Measurements from ENCODE around the gene TMEM74B.

GRCh38 chr20:1185790-1186334 lies 1.1 kb upstream of the TMEM74B start:
- TF ChIP-seq CREB1 (IDR thresholded peaks at IDR 0.05; ENCODE audit: low read depth) (no peak), YY1 (IDR thresholded peaks at IDR 0.05; ENCODE audit: low read depth) (no peak), EP300 (IDR thresholded peaks at IDR 0.05; ENCODE audit: borderline replicate concordance) (no peak), CEBPB (IDR thresholded peaks at IDR 0.05) (no peak), FOXM1 (IDR thresholded peaks at IDR 0.05; ENCODE audit: borderline replicate concordance, low read depth) (no peak), USF1 (IDR thresholded peaks at IDR 0.05) (no peak), REST (IDR thresholded peaks at IDR 0.05; ENCODE audit: low read depth) (peak; percentile 24; the same call in 1 of the 2 replicates), NFIC (IDR thresholded peaks at IDR 0.05) (no peak), TEAD4 (IDR thresholded peaks at IDR 0.05) (0 out of 2 replicates have a peak, but pooled peaks have one; percentile 20), RAD21 (IDR thresholded peaks at IDR 0.05; ENCODE audit: low read depth) (peak; percentile 69), TAF1 (IDR thresholded peaks at IDR 0.05; ENCODE audit: low read depth) (no peak)

Data from Ishikawa (cell line).